B cell (primary cell): ENCODE results near the gene PKIG.

Experiments
- CTCF ChIP-seq: fragments of 200-600 bp; IDR thresholded peaks from one replicate; pipeline ENCODE4 v1.8.0; 2022; ENCODE audit warnings: antibody characterized with exemption, mild to moderate bottlenecking
- EZH2 ChIP-seq: IDR thresholded peaks from 2 replicates; pipeline ENCODE4 v1.6.1; 2012; ENCODE audit warnings: borderline replicate concordance, low read depth, mild to moderate bottlenecking, moderate library complexity, low read length; ENCODE audit not compliant: insufficient read depth, poor library complexity, severe bottlenecking

GRCh38 chr20:44643154-44643519 is 60.8 kb downstream of the PKIG start:
- TF ChIP-seq CTCF (no peak), EZH2 (no peak)
